Measurements from ENCODE around the gene MUSTN1. TPM values are rescaled to one million over a fixed set of nuclear protein-coding genes. Genes with fewer than 3 reads are reported as not detected.

The MUSTN1 gene
- total RNA-seq, 2 experiments from 2014 or later = 1.1 TPM; not detected in 1

DNA sequence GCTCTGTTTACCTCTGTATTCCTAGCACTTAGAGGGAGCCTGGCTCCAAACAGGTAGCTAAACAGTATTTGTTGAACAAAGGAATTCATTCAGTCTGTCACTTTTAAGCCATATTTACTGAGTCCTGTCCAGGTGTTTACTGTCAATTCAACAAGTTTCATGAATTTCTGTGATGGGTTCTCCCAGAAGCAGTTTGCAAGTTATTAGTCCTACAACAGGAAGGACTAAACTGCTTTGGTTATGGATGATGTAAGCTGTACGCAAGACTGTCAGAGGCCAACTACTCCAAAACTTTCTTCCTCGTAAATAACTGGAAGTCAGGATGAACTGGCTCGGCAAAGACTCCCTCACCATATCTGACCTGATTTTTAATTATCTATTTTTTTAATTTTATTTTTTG is 37.4 kb upstream of the MUSTN1 start:
- intact Hi-C loops (cut with micrococcal nuclease) = no loop called here
- POLR2A ChIA-PET = no interaction called here

DNA sequence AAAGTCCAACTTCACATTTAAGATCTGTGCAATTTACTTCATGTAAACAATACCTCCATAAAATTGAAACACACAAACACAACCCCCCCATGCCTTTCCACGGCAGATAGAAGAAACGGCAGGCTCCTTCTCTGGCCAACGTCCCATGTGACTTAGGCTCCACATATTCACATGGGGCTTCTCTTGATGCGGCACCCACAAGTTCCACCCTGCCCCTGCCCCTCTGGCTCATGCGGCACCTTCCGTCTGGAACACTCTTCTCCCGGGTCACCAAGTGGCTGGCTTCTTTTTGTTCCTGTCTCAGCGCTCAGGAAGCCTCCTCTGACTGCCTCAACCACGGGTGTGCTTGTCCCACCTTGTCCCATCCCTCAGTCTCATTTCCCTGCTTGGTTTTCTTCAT is 36.9 kb upstream of the MUSTN1 start:
- intact Hi-C loops (cut with micrococcal nuclease) = no loop called here
- H3K4me3 Mint-ChIP-seq = no peak overlapping the region
- H3K4me1 Mint-ChIP-seq (ENCODE audit: low read depth) = peaks cover 31% of the 10 kb centered on the region
- ChIA-PET POLR2A (no interaction called here), CTCF (interaction anchor here (0.8 kb wide), 1 partner anchor 8 kb away, joined by 3 read pairs; no protein-coding TSS in a partner anchor)
- H3K36me3 Mint-ChIP-seq = no peaks in the 10 kb centered on the region
- no peaks in the 10 kb centered on the region for H3K27me3 Mint-ChIP-seq
- no peak for DNase-seq
- no peak overlapping the region for H3K27ac Mint-ChIP-seq
- H3K9me3 Mint-ChIP-seq = no peaks in the 10 kb centered on the region

More for the DNA sequence above, 37.4 kb upstream of the MUSTN1 start:
- Mint-ChIP-seq H3K27me3 (no peaks in the 10 kb centered on the region), H3K27ac (no peak overlapping the region), H3K36me3 (no peaks in the 10 kb centered on the region), H3K4me3 (no peak overlapping the region), H3K4me1 (ENCODE audit: low read depth) (peaks cover 31% of the 10 kb centered on the region), H3K9me3 (no peaks in the 10 kb centered on the region)
- no peak for DNase-seq
- CTCF ChIA-PET = interaction anchor here (0.8 to 0.9 kb wide), 2 partner anchors 8 to 74 kb away, joined by 3 read pairs; no protein-coding TSS in a partner anchor

DNA sequence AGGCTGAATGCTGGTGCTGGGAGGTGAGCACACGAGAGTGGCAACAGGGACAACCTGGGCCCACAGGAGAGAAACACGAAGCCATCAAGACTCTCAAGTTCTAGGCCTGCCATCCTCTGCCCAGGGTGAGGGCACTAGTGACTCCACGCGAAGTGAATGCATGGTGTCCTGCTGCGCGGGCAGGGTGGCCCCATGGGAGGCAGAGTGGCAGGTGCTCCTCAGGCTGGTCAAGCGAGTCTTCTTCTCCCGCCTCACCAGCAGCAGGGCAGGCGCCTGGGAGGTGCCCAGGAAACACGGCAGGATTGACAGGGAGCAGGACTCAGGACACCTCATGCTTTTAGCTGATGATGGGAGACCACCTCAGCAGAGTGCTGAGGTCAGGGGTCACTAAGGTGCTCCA is 35.7 kb upstream of the MUSTN1 start:
- Mint-ChIP-seq H3K4me1 (ENCODE audit: low read depth) (peaks cover 26% of the 10 kb centered on the region), H3K9me3 (peaks cover 9% of the 10 kb centered on the region), H3K36me3 (peaks cover 8% of the 10 kb centered on the region), H3K4me3 (no peak overlapping the region), H3K27ac (no peak overlapping the region), H3K27me3 (no peaks in the 10 kb centered on the region)
- intact Hi-C loops (cut with micrococcal nuclease) = no loop called here
- CTCF ChIA-PET = no interaction called here
- POLR2A ChIA-PET = no interaction called here
- no peak for DNase-seq

DNA sequence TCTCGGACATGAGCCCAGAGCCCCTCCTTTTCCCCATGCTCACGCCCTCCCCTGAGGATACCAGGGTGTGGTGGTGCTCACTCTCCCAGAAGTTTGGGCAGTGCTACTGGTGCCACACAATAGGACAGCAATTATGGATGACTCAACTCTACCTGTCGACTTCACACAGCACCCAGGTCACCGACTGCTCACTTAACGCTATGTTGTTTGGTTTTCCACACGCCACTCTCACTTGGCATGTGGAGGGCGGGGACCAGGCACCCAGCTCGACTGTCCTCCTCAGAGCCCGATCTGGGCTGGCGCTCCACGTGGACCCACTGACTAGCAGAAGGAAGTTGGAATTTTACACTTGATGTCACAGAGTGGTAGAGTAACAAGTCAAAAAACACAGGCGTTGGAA is 31.6 kb upstream of the MUSTN1 start:
- no peaks in the 10 kb centered on the region for H3K27me3 Mint-ChIP-seq
- H3K27ac Mint-ChIP-seq = no peak overlapping the region
- CTCF ChIA-PET = no interaction called here
- H3K4me1 Mint-ChIP-seq (ENCODE audit: low read depth) = peaks cover 1% of the 10 kb centered on the region
- H3K4me3 Mint-ChIP-seq = no peak overlapping the region
- H3K9me3 Mint-ChIP-seq = peaks cover 28% of the 10 kb centered on the region
- intact Hi-C loops (cut with micrococcal nuclease) = no loop called here
- no peak for DNase-seq
- peaks cover 20% of the 10 kb centered on the region for H3K36me3 Mint-ChIP-seq
- POLR2A ChIA-PET = no interaction called here

DNA sequence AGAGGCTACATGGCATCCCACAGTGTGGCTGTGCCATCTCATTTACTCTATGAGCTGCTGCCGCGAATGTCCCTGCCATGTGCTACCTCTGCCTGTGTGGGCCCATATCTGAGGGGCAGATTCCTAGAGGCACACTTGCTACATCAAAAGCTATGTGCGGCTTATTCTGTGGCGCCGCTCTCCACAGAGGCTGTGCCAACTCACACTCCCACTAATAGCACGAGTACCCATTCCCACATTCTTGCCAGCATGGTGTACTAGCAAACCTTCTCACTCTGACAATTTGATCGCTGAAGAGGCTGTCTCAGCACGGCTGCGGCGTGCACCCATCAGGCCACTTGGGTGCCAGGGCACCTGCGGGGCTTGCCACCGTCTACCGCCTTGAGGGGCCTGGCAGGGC is 31.2 kb upstream of the MUSTN1 start:
- no peaks in the 10 kb centered on the region for H3K27me3 Mint-ChIP-seq
- ChIA-PET CTCF (no interaction called here), POLR2A (no interaction called here)
- no peak for DNase-seq
- H3K36me3 Mint-ChIP-seq = peaks cover 20% of the 10 kb centered on the region
- peaks cover 28% of the 10 kb centered on the region for H3K9me3 Mint-ChIP-seq
- intact Hi-C loops (cut with micrococcal nuclease) = no loop called here
- no peak overlapping the region for H3K4me3 Mint-ChIP-seq
- H3K27ac Mint-ChIP-seq = no peak overlapping the region
- H3K4me1 Mint-ChIP-seq (ENCODE audit: low read depth) = no peaks in the 10 kb centered on the region

DNA sequence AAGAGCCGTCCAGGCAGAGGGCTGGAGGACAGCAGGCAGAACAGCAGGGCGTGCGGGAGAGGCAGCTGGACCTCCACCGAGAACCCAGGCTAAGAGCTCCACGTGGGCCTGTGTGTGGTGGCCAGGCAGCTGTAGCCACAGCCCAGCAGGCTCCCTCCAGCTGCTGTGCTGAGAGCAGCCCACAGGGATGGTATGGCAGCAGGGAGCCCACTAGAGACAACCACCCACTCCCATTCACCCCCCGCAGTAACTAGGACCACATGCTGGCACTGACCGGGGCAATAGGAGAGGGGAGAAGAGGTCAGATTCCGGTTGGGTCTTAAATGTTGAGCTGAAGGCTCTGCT is 25.6 kb upstream of the MUSTN1 start:
- CTCF ChIA-PET = interaction anchor here (0.5 kb wide), 1 partner anchor 140 kb away, joined by 3 read pairs; no protein-coding TSS in a partner anchor
- Mint-ChIP-seq H3K27ac (no peak overlapping the region), H3K9me3 (peaks cover 19% of the 10 kb centered on the region), H3K4me1 (ENCODE audit: low read depth) (no peaks in the 10 kb centered on the region), H3K36me3 (peaks cover 12% of the 10 kb centered on the region), H3K27me3 (no peaks in the 10 kb centered on the region), H3K4me3 (no peak overlapping the region)
- intact Hi-C loops (cut with micrococcal nuclease) = no loop called here
- DNase-seq = no peak
- POLR2A ChIA-PET = no interaction called here

DNA sequence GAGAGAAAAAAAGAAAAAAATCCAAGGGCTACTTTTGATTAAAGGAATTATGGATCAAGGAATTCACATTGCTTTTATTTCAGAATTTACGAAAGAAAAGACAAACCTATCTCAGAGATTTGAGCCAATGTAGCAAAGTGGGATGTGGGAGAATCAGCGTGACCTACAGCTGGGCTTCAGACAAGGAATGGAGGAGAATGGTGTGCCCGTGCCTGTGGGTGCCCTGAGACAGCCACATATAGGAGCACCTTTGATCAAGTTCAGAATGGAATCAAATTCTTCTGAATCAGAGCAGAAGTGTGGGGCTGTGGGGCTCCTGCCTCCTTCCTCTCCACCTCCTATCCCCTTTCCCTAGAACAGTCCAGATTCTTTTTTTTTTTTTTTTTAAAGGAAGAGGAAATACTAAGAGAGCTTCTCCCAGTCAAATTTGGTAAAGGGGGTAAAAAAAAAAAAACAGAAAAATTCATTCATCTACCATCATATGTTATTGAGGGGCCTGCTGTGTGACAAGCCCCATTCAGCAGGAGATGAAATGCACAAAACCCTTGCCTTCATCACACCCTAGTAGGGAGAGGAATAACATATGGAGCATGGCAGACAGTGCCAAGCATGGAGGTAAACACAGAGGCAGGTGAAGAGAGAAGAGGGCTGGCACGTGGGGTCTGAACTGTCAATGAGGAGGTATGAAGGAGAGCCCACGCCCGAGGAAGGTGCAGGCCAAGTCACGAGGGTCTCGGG is 25.0 kb upstream of the MUSTN1 start:
- intact Hi-C loops (cut with micrococcal nuclease) = no loop called here
- H3K36me3 Mint-ChIP-seq = peaks cover 12% of the 10 kb centered on the region
- CTCF ChIA-PET = no interaction called here
- POLR2A ChIA-PET = no interaction called here
- no peaks in the 10 kb centered on the region for H3K27me3 Mint-ChIP-seq
- no peak overlapping the region for H3K4me3 Mint-ChIP-seq
- H3K27ac Mint-ChIP-seq = no peak overlapping the region
- no peaks in the 10 kb centered on the region for H3K4me1 Mint-ChIP-seq (ENCODE audit: low read depth)
- peaks cover 15% of the 10 kb centered on the region for H3K9me3 Mint-ChIP-seq
- DNase-seq = no peak

DNA sequence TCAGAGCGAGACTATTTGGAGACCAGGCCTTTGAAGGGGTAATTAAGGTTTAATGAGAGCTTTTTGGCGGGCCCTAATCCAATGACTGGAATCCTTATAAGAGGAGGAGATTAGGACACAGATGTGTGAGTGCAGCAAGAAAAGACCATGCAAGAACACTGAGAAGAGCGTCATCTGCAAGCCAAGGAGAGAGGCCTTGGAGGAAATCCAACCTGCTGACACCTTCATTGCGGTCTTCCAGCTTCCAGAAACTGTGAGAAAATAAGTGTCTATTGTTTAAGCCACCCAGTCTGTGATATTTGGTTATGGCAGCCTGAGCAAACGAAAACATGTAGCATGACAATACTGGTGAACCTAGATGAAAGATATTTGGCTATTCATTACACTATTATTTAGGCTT is 23.0 kb upstream of the MUSTN1 start:
- Mint-ChIP-seq H3K4me3 (no peak overlapping the region), H3K27ac (no peak overlapping the region), H3K27me3 (no peaks in the 10 kb centered on the region), H3K9me3 (no peaks in the 10 kb centered on the region), H3K36me3 (peaks cover 2% of the 10 kb centered on the region), H3K4me1 (ENCODE audit: low read depth) (no peaks in the 10 kb centered on the region)
- intact Hi-C loops (cut with micrococcal nuclease) = no loop called here
- ChIA-PET CTCF (no interaction called here), POLR2A (no interaction called here)
- no peak for DNase-seq

DNA sequence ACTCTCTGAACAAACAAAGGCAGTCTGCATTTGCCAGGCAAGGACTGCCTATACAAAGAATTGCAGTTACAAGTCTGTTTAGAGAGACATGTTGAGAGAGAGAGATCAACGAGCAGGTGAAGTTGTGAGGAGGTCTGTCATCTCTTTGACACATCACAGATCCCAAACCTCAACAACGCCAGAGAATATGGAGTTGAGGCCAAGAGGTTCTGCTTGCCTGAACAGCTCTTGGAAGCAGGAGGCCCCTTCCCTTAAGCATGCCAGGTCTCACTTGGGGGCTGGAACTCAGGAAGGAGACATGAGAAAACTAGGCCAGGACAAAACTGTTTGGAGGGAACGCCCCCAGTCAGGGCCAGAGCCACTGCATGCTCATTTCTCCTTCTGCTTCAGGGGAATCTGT is 22.3 kb upstream of the MUSTN1 start:
- intact Hi-C loops (cut with micrococcal nuclease) = no loop called here
- H3K9me3 Mint-ChIP-seq = no peaks in the 10 kb centered on the region

DNA sequence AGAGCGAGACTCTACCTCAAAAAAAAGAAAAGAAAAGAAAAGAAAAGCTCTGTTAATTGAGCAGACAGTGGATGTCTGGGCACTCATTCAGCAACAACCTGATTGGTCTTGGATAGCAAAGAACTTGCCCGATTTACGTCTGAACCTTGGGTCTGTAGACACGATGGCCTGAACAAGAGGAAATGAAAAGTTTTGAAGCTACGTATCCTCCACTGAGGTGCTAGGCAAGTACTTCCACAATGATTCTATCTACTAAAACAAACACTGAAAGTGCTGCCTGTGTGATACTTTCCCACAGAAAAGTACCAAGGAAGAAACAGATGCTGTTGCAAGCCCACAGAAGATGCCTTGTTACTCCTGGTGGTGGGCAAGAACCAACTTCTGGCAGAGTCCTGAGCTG is 21.8 kb upstream of the MUSTN1 start:
- Mint-ChIP-seq H3K4me3 (no peak overlapping the region), H3K9me3 (no peaks in the 10 kb centered on the region), H3K4me1 (ENCODE audit: low read depth) (no peaks in the 10 kb centered on the region), H3K27ac (no peak overlapping the region), H3K27me3 (no peaks in the 10 kb centered on the region), H3K36me3 (no peaks in the 10 kb centered on the region)
- DNase-seq = no peak
- intact Hi-C loops (cut with micrococcal nuclease) = no loop called here
- ChIA-PET POLR2A (no interaction called here), CTCF (interaction anchor here (0.6 to 1.2 kb wide), 2 partner anchors 190 to 214 kb away, joined by 3 read pairs; no protein-coding TSS in a partner anchor)

More for the DNA sequence above, 22.3 kb upstream of the MUSTN1 start:
- H3K27me3 Mint-ChIP-seq = no peaks in the 10 kb centered on the region
- H3K4me1 Mint-ChIP-seq (ENCODE audit: low read depth) = no peaks in the 10 kb centered on the region
- ChIA-PET POLR2A (no interaction called here), CTCF (interaction anchor here (0.6 to 1.2 kb wide), 2 partner anchors 190 to 214 kb away, joined by 3 read pairs; no protein-coding TSS in a partner anchor)
- no peak overlapping the region for H3K27ac Mint-ChIP-seq
- no peak for DNase-seq
- H3K4me3 Mint-ChIP-seq = no peak overlapping the region
- H3K36me3 Mint-ChIP-seq = no peaks in the 10 kb centered on the region

DNA sequence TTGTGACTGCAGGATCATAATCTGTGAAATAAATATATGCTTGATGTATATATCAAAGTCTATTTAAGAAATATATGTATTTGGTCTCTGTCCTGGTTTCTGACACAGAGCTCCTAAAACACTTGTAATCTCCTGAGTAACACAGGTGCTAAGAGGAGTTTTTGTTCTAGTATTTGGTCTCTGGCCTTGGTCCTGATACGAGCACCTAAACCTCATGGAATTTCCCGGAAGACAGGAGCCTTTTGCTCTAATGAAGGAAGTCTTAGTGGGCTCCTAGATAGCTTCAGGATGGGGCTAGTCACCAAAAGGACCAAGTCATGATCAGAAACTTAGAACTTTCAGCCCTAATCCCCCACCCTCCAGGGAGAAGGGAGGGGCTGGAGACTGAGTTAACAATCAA is 19.2 kb upstream of the MUSTN1 start:
- H3K9me3 Mint-ChIP-seq = no peaks in the 10 kb centered on the region
- no peak for DNase-seq
- H3K27me3 Mint-ChIP-seq = no peaks in the 10 kb centered on the region
- H3K4me1 Mint-ChIP-seq (ENCODE audit: low read depth) = no peaks in the 10 kb centered on the region
- intact Hi-C loops (cut with micrococcal nuclease) = no loop called here
- H3K4me3 Mint-ChIP-seq = no peak overlapping the region
- H3K27ac Mint-ChIP-seq = no peak overlapping the region
- ChIA-PET CTCF (interaction anchor here (1.8 kb wide), 1 partner anchor 218 kb away, joined by 9 read pairs; no protein-coding TSS in a partner anchor), POLR2A (no interaction called here)
- H3K36me3 Mint-ChIP-seq = no peaks in the 10 kb centered on the region

DNA sequence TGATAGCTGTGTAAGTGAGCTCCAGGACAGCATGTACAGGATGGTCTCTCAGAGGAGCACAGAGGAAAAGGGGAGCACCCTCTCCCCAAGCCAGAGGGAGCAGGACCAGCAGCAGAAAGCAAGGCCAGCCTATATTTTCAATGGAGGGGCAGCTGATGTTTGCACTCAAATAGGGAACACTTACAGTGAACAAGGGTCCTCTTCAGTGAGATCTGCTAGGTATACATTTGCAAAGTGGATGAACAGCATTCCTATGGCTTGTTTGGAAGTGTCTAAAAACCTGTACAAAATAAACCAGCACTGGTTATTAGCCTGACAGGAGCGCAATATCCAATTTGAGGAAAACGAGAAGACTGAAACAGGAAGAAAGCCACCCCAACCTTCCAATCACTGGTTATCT is 17.6 kb upstream of the MUSTN1 start:
- no peaks in the 10 kb centered on the region for H3K9me3 Mint-ChIP-seq
- no peaks in the 10 kb centered on the region for H3K4me1 Mint-ChIP-seq (ENCODE audit: low read depth)
- H3K36me3 Mint-ChIP-seq = no peaks in the 10 kb centered on the region
- intact Hi-C loops (cut with micrococcal nuclease) = no loop called here
- no peak overlapping the region for H3K27ac Mint-ChIP-seq
- ChIA-PET CTCF (interaction anchor here (1.3 to 1.8 kb wide), 2 partner anchors 219 to 221 kb away, joined by 3 to 9 read pairs; no protein-coding TSS in a partner anchor), POLR2A (no interaction called here)
- H3K4me3 Mint-ChIP-seq = no peak overlapping the region
- H3K27me3 Mint-ChIP-seq = no peaks in the 10 kb centered on the region
- DNase-seq = no peak

DNA sequence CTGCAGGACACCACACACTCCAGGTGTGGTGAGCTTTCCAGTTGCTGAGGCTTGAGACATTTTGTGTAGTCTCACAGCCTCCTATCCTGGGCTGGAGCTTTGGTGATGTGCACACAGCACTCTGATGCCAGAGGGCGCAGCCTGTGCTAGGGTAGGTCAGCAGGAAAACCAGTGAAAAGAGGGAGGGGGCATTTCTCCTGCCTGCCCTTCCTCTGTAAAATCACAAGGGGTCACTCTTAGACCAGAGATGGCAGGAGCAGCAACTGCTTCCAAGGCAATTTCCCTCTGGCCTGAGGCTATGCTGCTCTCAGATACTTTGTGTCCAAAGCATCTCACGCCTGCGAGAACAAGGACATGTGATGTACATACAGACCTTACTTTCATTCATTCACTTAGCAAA is 16.5 kb upstream of the MUSTN1 start:
- Mint-ChIP-seq H3K27me3 (no peaks in the 10 kb centered on the region), H3K27ac (no peak overlapping the region), H3K9me3 (no peaks in the 10 kb centered on the region), H3K36me3 (no peaks in the 10 kb centered on the region), H3K4me3 (no peak overlapping the region), H3K4me1 (ENCODE audit: low read depth) (no peaks in the 10 kb centered on the region)
- intact Hi-C loops (cut with micrococcal nuclease) = loop anchor here (1.0 to 2.0 kb wide), 3 partner anchors 43 to 221 kb away; no protein-coding TSS in a partner anchor
- POLR2A ChIA-PET = no interaction called here
- CTCF ChIA-PET = interaction anchor here (0.6 to 1.4 kb wide), 15 partner anchors 32 to 344 kb away, joined by 3 to 8 read pairs (median 3); no protein-coding TSS in a partner anchor
- peak; percentile 51 for DNase-seq

Data from activated CD4-positive, alpha-beta memory T cell treated with anti-CD3 and anti-CD28 coated beads for 36 hours (primary cell).